SK-N-MC (cell line): Measurements from ENCODE around the gene IZUMO1R.
"Not testable (repeated sequence)": the region's sequence is repeated elsewhere in the genome, so short reads cannot be mapped to it uniquely, and the experiment has no call there.

Source experiments
- DNase-seq: peaks from one replicate; pipeline ENCODE4 v3.0.0-alpha.2; 2011; ENCODE audit warnings: low read depth, low spot score
- H3K27ac ChIP-seq: fragments of 200-600 bp; sonication (generic); 2 replicates; pipeline ENCODE4 v1.5.1; 2016; ENCODE audit warnings: mixed run types
- H3K36me3 ChIP-seq: fragments of 200-600 bp; sonication (generic); 2 replicates; pipeline ENCODE4 v1.6.1; 2017; ENCODE audit warnings: antibody characterized with exemption, low read length, mixed read lengths; ENCODE audit not compliant: insufficient read depth
- H3K4me3 ChIP-seq: fragments of 200-600 bp; sonication (generic); 2 replicates; pipeline ENCODE4 v1.5.1; 2016
- H3K9ac ChIP-seq: fragments of 200-600 bp; sonication (generic); 2 replicates; pipeline ENCODE4 v1.8.0; 2017; ENCODE audit warnings: mixed run types, mixed read lengths; ENCODE audit not compliant: insufficient read length
- H3K9me3 ChIP-seq: fragments of 200-600 bp; sonication (generic); 2 replicates; pipeline ENCODE4 v1.6.1; 2017; ENCODE audit warnings: low read depth, mild to moderate bottlenecking, antibody characterized with exemption, low read length, moderate library complexity, mixed read lengths
- EZH2 ChIP-seq: fragments of 200-600 bp; sonication (generic); IDR thresholded peaks from one replicate; pipeline ENCODE4 v1.6.1; 2017; ENCODE audit warnings: antibody characterized with exemption
- FOXP2 ChIP-seq: optimal IDR thresholded peaks from 2 replicates; pipeline ENCODE3; 2011; ENCODE audit warnings: mild to moderate bottlenecking, moderate library complexity; ENCODE audit not compliant: insufficient read depth; ENCODE audit errors: extremely low read length, control extremely low read depth
- POLR2AphosphoS5 ChIP-seq: IDR thresholded peaks from 2 replicates; pipeline ENCODE4 v1.6.1; 2012; ENCODE audit warnings: mild to moderate bottlenecking, low read depth, low read length, borderline replicate concordance

Gene IZUMO1R

GRCh38 chr11:94330789-94331188 lies 26.4 kb downstream of the IZUMO1R start:
- no peak overlapping the region for H3K27ac ChIP-seq
- DNase-seq = no peak
- TF ChIP-seq POLR2AphosphoS5 (no peak), FOXP2 (no peak), EZH2 (no peak)
- H3K9me3 ChIP-seq = no peaks in the 10 kb centered on the region
- no peak overlapping the region for H3K9ac ChIP-seq
- no peaks in the 10 kb centered on the region for H3K36me3 ChIP-seq
- H3K4me3 ChIP-seq = no peak overlapping the region

GRCh38 chr11:94332814-94333213 lies 28.4 kb downstream of the IZUMO1R start:
- no peaks in the 10 kb centered on the region for H3K9me3 ChIP-seq
- TF ChIP-seq FOXP2 (no peak), EZH2 (no peak), POLR2AphosphoS5 (no peak)

GRCh38 chr11:94336033-94336432 lies 31.7 kb downstream of the IZUMO1R start:
- no peaks in the 10 kb centered on the region for H3K9me3 ChIP-seq
- no peak overlapping the region for H3K4me3 ChIP-seq
- no peak overlapping the region for H3K27ac ChIP-seq
- DNase-seq = no peak
- no peaks in the 10 kb centered on the region for H3K36me3 ChIP-seq
- TF ChIP-seq FOXP2 = no peak
- no peak for TF ChIP-seq POLR2AphosphoS5
- TF ChIP-seq EZH2 = no peak
- H3K9ac ChIP-seq = no peak overlapping the region

More at GRCh38 chr11:94332814-94333213, 28.4 kb downstream of the IZUMO1R start:
- Histone ChIP-seq H3K4me3 (no peak overlapping the region), H3K36me3 (no peaks in the 10 kb centered on the region), H3K27ac (no peak overlapping the region), H3K9ac (no peak overlapping the region)
- no peak for DNase-seq

- DNase-seq = no peak
- TF ChIP-seq POLR2AphosphoS5 = no peak
- no peak for TF ChIP-seq FOXP2
- TF ChIP-seq EZH2 = no peak
- no peak overlapping the region for H3K27ac ChIP-seq
- H3K9ac ChIP-seq = no peak overlapping the region
- H3K36me3 ChIP-seq = no peaks in the 10 kb centered on the region
- H3K4me3 ChIP-seq = no peak overlapping the region
- H3K9me3 ChIP-seq = no peaks in the 10 kb centered on the region
Observed at GRCh38 chr11:94338651-94339050, 34.3 kb downstream of the IZUMO1R start.

- no peaks in the 10 kb centered on the region for H3K36me3 ChIP-seq
- no peak overlapping the region for H3K9ac ChIP-seq
- no peak overlapping the region for H3K4me3 ChIP-seq
- no peak for DNase-seq
- H3K9me3 ChIP-seq = no peaks in the 10 kb centered on the region
- no peak overlapping the region for H3K27ac ChIP-seq
- TF ChIP-seq POLR2AphosphoS5 (no peak), EZH2 (no peak), FOXP2 (no peak)
Observed at GRCh38 chr11:94342250-94342649, 37.9 kb downstream of the IZUMO1R start.

GRCh38 chr11:94343495-94343894 lies 39.1 kb downstream of the IZUMO1R start:
- Histone ChIP-seq H3K27ac (no peak overlapping the region), H3K9me3 (no peaks in the 10 kb centered on the region), H3K4me3 (no peak overlapping the region), H3K36me3 (no peaks in the 10 kb centered on the region), H3K9ac (no peak overlapping the region)
- DNase-seq = peak; percentile 12
- no peak for TF ChIP-seq POLR2AphosphoS5
- no peak for TF ChIP-seq EZH2
- no peak for TF ChIP-seq FOXP2

GRCh38 chr11:94346311-94346710 lies 41.9 kb downstream of the IZUMO1R start:
- not testable (repeated sequence) for H3K4me3 ChIP-seq, H3K9ac ChIP-seq, H3K9me3 ChIP-seq, DNase-seq, H3K27ac ChIP-seq, H3K36me3 ChIP-seq

GRCh38 chr11:94350850-94351563 lies 46.6 kb downstream of the IZUMO1R start:
- H3K9ac ChIP-seq, H3K4me3 ChIP-seq, H3K27ac ChIP-seq, DNase-seq, H3K36me3 ChIP-seq, H3K9me3 ChIP-seq: not testable (repeated sequence)
